IPS-NIHi11 (cell line): ENCODE results near the gene LMO2.

Experiments
- DNase-seq: peaks from one replicate; pipeline ENCODE4 v3.0.0; 2012; ENCODE audit warnings: mixed read lengths, low spot score

LMO2 gene

DNA sequence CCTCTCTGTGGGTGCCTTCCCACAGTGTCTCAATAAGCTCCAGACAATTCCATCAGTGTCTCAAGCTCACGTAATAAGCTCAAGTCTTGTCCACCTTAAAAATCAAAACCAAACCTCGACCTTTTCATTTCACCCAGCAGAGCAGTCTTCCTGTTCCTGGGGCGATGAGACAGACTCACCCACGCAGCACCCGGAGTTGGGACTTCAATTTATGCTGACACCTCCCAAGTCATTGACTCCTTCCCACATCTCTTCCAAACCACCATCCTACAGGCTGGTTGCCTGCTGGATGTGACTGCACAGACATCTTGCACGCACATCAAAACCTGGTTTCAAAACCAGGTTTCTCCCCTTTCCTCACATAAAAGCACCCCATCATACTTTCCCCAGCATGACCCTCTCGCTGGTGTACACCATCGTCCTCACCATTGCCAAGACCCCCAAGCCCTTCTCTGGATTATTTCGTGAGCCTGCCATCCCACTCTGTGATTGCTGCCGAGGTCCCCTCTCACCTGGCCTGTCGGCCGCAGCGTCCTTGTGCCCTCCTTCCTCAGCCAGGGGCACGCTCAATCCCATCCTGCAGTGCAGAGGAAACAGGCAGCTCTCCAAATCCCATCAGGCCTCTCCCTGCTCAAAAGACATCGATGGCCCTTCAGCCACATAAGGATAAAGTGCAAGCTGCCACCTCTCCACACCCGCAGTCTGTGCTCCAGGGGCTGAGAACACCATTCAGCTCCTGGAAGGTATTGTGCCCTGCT lies 72.4 kb downstream of the LMO2 start:
- no peak for DNase-seq
